Measurements from ENCODE around the gene LGMN. TPM values are rescaled to one million over a fixed set of nuclear protein-coding genes. Genes with fewer than 3 reads are reported as not detected.

The LGMN gene
- total and polyA plus RNA-seq, 2 of the 8 experiments (the other 6 are each of a cell fraction or from before 2014, with no cell fraction given) = 57.4 to 83.4 TPM

GRCh38 chr14:92781350-92781749 lies 32.9 kb upstream of the LGMN start (continued):
- TF ChIP-seq, protein P1, sequence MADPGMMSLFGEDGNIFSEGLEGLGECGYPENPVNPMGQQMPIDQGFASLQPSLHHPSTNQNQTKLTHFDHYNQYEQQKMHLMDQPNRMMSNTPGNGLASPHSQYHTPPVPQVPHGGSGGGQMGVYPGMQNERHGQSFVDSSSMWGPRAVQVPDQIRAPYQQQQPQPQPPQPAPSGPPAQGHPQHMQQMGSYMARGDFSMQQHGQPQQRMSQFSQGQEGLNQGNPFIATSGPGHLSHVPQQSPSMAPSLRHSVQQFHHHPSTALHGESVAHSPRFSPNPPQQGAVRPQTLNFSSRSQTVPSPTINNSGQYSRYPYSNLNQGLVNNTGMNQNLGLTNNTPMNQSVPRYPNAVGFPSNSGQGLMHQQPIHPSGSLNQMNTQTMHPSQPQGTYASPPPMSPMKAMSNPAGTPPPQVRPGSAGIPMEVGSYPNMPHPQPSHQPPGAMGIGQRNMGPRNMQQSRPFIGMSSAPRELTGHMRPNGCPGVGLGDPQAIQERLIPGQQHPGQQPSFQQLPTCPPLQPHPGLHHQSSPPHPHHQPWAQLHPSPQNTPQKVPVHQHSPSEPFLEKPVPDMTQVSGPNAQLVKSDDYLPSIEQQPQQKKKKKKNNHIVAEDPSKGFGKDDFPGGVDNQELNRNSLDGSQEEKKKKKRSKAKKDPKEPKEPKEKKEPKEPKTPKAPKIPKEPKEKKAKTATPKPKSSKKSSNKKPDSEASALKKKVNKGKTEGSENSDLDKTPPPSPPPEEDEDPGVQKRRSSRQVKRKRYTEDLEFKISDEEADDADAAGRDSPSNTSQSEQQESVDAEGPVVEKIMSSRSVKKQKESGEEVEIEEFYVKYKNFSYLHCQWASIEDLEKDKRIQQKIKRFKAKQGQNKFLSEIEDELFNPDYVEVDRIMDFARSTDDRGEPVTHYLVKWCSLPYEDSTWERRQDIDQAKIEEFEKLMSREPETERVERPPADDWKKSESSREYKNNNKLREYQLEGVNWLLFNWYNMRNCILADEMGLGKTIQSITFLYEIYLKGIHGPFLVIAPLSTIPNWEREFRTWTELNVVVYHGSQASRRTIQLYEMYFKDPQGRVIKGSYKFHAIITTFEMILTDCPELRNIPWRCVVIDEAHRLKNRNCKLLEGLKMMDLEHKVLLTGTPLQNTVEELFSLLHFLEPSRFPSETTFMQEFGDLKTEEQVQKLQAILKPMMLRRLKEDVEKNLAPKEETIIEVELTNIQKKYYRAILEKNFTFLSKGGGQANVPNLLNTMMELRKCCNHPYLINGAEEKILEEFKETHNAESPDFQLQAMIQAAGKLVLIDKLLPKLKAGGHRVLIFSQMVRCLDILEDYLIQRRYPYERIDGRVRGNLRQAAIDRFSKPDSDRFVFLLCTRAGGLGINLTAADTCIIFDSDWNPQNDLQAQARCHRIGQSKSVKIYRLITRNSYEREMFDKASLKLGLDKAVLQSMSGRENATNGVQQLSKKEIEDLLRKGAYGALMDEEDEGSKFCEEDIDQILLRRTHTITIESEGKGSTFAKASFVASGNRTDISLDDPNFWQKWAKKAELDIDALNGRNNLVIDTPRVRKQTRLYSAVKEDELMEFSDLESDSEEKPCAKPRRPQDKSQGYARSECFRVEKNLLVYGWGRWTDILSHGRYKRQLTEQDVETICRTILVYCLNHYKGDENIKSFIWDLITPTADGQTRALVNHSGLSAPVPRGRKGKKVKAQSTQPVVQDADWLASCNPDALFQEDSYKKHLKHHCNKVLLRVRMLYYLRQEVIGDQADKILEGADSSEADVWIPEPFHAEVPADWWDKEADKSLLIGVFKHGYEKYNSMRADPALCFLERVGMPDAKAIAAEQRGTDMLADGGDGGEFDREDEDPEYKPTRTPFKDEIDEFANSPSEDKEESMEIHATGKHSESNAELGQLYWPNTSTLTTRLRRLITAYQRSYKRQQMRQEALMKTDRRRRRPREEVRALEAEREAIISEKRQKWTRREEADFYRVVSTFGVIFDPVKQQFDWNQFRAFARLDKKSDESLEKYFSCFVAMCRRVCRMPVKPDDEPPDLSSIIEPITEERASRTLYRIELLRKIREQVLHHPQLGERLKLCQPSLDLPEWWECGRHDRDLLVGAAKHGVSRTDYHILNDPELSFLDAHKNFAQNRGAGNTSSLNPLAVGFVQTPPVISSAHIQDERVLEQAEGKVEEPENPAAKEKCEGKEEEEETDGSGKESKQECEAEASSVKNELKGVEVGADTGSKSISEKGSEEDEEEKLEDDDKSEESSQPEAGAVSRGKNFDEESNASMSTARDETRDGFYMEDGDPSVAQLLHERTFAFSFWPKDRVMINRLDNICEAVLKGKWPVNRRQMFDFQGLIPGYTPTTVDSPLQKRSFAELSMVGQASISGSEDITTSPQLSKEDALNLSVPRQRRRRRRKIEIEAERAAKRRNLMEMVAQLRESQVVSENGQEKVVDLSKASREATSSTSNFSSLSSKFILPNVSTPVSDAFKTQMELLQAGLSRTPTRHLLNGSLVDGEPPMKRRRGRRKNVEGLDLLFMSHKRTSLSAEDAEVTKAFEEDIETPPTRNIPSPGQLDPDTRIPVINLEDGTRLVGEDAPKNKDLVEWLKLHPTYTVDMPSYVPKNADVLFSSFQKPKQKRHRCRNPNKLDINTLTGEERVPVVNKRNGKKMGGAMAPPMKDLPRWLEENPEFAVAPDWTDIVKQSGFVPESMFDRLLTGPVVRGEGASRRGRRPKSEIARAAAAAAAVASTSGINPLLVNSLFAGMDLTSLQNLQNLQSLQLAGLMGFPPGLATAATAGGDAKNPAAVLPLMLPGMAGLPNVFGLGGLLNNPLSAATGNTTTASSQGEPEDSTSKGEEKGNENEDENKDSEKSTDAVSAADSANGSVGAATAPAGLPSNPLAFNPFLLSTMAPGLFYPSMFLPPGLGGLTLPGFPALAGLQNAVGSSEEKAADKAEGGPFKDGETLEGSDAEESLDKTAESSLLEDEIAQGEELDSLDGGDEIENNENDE (IDR thresholded peaks at IDR 0.05; ENCODE audit: insufficient replicate concordance, low read length) = no peak
- no peak for TF ChIP-seq EP300 (IDR thresholded peaks at IDR 0.05; ENCODE audit: borderline replicate concordance in 1 of 2, low read depth in 2 of 2, low read length in 2 of 2)
- no peak for TF ChIP-seq SP1 (IDR thresholded peaks at IDR 0.05; ENCODE audit: low read depth, low read length)
- no peak for TF ChIP-seq MAFK (IDR thresholded peaks at IDR 0.05; ENCODE audit: low read depth, low read length)
- TF ChIP-seq KDM4A (IDR thresholded peaks at IDR 0.05; ENCODE audit: low read depth, low read length, severe bottlenecking) = no peak
- TF ChIP-seq BACH1 (IDR thresholded peaks at IDR 0.05; ENCODE audit: low read length) = no peak

Measured in H1 (cell line).